Stimulated activated CD4-positive, alpha-beta T cell treated with anti-CD3 and anti-CD28 coated beads, Interleukin-2, amount 100 ng/mL, for 48 hours (primary cell): Measurements from ENCODE around the gene ADAMTS17.

ENCODE experiments used
- DNase-seq, 2 donors: peaks; one replicate each; pipeline ENCODE4 v3.0.0-alpha.2; 2020

Gene ADAMTS17

GRCh38 chr15:100308608-100309007, 33.2 kb downstream of the ADAMTS17 start:
- DNase-seq: no peak

DNA sequence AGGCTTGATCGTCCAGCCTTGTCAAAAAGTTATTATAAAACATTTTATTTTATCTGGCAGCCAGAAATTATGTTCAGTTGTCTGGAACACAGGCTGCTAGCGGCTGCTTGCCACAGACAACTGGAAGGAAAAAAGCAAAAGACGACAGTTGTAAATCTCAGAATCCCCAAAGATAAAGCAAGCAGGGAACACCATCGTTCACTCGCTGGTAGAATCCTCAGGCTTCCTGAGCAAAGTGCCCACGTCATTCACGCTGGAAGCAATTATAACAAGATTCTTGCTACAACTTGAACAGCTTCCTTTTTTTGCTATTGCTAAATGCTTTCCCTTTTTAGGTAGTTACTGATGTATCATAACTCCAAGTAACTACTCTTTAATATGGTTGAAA, 33.6 kb downstream of the ADAMTS17 start:
- DNase-seq: no peak

DNA sequence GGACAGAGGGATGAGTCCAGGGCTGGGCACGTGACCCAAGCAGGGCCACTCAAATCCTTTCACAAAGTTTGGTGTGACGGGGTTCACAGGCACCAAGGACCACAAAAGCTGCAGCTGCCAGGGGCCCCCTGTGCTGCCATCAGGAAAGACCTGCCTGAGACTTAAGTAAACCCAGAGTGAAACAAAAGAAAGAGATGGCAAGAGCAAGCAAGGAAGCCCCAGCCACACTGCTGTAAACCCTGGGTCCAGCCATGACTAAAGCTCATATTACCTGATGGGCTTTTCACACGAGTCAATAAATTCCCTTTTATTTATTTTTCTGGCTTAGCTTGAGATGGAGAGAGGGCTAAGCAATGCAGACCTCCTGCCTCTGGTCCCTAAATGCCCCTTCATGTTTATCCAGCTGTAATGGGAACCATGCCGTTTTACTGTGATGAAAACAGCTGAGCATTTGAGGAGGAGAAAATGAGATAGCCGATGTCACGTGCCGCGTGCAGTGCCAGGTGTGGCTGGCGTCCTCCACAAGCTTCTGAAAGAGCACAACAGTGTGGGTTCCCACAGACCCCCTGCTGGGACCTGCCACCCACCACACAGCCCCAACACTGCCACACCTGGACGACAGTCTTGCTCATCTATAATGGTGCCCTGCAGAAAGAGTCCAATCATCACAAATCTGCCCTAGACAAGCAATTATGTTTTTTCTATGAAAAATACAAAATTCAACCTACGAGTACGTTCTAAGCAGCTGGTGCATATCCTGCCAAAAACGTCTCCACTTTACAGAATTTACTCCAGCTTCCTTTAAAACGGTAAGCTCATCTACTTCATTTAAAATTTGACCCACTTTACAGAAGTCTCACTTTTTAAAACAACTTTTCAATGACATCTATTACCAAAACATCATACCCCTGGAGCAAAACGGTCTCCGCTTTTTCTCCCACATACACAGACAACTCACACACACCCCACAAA, 34.2 kb downstream of the ADAMTS17 start:
- DNase-seq: no peak

DNA sequence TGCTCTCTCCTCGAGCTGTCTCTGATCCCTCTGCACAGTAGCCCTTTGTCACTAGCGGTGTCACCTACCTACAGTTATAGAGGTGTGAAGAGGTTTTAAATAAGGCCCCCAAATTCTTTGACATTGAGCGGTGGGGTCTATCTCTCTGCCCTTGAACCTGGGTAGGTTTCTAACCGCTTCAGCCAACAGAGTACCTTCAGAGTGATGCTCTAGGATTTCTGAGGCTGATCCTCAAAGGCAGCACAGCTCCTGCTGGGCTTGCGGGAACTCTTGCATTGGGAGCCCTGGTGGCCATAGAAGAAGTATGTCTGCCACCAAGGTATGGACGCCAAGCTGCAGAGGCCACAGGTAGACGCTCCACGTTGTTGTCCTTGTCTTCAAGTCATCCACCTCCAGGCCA, 35.7 kb downstream of the ADAMTS17 start:
- no peak for DNase-seq

DNA sequence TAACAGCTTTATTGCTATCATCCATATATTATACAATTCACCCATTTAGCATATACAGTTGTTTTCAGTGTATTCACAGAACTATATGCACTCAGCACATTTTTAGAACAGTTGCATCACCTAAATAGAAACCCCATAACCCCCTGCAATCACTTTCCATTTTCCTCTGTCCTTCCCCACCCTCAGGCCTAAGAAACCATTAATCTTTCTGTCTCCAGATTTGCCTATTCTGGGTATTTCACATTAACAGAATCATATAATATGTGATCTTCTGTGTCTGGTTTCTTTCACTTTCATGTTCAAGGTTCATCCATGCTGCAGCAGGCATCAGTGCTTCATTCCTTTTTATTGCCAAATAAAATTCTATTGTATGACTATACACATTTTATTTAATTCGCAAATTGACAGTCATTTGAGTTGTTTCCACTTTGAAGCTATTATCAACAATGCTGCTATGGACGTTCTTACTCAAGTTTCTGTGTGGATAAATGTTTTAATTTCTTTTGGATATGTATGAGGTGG, 39.8 kb downstream of the ADAMTS17 start:
- DNase-seq: no peak

- DNase-seq: no peak
Measured at GRCh38 chr15:100298257-100298656, 43.5 kb downstream of the ADAMTS17 start.

DNA sequence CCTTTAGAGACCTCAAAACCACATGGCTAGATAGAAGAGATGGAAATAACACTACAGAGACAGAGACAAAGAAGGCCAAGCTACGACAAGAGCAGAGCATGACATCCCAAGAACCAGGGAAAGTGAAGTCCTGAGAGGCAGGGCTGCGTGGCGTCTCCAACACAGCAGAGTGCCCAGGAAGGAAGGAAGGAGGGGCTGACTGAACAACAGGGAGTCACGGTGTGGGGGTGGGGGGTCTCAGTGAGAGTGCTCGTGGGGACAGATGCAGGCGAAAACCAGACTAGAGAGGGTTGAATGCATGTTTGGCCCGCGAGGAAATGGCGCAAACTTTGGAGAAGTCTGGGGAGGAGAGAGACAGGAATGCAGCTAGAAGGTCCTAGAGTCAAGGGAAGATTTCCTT, 44.0 kb downstream of the ADAMTS17 start:
- DNase-seq: no peak

DNA sequence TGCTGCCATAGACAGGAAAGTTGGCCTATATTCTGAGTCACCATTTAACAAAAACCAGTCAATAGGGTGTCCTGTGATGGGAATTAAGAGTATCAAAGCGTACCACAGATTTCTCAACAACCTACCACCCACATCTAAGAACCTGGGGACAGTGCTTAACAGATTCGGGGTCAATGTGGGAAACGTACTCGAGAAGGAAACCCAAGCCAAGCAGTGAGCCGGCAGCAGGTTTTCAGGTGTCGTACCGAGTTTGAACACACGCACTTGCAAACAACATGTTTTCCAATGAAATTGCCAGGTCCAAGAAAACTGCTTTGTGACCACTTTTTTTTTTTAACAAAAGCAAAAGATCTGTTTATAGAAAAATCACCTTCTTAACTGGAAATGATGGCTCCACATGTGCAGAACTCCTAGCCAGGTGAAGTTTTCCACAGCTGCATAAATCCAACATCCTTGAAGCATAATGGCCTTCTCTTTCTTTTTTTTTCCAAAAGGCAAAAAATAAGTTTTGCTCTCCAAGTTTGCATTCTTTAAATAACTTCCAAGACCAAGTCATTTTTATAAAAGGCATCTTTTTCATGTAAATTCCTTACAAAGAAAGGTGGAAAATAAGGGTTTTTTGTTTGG, 45.7 kb downstream of the ADAMTS17 start:
- no peak for DNase-seq

DNA sequence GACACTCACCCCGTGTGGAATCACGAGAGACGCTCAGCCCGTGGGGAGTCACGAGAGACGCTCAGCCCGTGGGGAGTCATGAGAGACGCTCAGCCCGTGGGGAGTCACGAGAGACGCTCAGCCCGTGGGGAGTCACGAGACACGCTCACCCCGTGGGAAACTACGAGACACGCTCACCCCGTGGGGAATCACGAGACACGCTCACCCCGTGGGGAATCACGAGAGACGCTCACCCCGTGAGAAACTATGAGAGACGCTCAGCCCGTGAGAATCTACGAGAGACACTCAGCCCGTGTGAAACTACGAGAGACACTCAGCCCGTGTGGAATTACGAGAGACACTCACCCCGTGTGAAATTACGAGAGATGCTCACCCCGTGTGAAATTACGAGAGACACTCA, 49.8 kb downstream of the ADAMTS17 start:
- no peak for DNase-seq

DNA sequence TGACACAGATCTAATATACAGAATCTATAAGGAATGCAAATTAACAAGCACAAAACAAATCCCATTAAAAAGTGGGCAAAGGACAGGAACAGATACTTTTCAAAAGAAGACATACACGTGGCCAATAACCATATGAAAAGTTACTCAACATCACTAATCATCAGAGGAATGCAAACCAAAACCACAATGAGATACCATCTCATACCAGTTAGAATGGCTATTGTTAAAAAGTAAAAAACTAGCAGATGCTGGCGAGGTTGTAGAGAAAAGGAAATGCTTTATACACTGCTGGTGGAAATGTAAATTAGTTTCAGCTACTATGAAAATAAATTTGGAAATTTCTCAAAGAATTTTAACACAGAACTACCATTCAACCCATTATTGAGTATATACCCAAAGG, 50.7 kb downstream of the ADAMTS17 start:
- no peak for DNase-seq

- DNase-seq: no peak
Measured at GRCh38 chr15:100285641-100286295, 56.0 kb downstream of the ADAMTS17 start.

DNA sequence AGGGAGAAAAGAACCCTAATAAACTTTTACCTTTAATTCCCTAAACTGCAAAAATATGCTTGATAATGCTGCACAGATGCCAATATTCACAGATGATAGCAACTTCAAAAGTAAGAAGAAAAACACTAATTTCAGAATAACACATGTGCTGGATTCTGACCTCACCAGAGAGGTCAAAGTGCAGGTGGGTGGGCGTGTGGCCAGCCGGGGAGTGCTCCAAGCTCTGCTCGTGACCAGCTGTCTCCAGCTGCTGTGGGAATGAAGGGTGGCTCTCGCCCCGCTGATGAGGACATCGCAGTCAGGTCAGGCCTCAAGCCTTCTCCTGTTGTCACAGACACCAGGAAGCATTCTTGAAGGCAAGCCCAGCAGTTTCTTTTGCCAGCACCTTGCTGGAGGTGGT, 57.1 kb downstream of the ADAMTS17 start:
- no peak for DNase-seq

DNA sequence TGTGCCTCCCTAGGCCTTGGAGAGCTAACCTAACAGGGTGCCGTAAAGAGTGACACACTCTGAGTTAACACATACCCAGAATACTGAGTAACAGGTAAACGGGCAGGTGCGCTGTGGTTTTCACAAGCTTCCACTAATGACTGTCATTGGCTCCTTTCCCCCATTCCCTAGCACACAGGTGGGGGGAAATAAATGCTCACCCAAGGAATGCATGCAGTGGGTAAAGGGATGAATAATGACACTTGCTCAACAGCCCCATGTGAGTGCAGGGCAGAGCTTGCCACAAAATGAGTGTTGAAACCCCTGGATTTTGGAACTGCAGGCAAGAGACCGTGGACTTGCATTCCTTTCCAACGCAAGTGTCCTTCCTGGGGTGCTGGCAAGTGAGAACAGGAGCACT, 57.6 kb downstream of the ADAMTS17 start:
- no peak for DNase-seq

DNA sequence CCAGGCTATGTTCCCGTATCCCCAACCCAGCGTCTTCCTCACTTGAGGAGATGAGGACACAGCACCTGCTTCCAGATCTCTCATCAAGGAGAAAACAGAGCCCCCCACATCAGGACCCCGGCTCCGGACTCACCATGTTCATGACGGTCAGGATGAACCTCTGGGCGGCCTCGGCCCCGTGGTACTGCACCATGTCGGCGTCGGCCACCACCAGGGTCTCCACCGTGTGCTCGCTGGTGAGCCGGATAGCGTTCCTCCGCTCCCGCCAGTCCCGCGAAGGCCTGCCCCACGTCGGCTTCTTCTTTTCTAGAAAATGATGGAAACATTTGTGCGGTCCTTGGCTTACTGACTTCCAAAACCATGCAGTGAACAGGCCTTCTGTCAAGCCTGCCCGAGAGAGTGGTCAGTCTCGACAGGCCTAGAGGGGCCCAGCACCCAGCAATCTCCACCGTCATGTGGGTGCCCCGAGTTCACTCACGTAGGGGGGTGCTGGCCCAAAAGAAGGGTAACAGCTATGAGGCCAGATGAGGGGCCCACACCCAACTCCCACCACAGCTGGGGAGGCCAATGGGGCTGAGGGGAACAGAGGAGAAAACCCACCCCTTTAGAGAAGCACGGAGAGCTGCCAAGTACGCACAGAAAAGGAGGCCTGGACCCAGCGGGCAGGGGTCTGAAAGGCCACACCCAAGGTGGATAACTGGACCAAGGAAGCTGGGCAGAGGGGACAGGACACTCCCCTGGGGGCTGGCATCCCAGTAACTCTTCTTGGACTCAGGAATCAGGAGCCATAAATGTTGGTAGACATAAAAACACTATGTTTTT, 60.5 kb downstream of the ADAMTS17 start:
- DNase-seq: no peak

- no peak for DNase-seq
Measured at GRCh38 chr15:100279849-100280248, 61.9 kb downstream of the ADAMTS17 start.

GRCh38 chr15:100279446-100279845, 62.3 kb downstream of the ADAMTS17 start:
- DNase-seq: no peak

DNA sequence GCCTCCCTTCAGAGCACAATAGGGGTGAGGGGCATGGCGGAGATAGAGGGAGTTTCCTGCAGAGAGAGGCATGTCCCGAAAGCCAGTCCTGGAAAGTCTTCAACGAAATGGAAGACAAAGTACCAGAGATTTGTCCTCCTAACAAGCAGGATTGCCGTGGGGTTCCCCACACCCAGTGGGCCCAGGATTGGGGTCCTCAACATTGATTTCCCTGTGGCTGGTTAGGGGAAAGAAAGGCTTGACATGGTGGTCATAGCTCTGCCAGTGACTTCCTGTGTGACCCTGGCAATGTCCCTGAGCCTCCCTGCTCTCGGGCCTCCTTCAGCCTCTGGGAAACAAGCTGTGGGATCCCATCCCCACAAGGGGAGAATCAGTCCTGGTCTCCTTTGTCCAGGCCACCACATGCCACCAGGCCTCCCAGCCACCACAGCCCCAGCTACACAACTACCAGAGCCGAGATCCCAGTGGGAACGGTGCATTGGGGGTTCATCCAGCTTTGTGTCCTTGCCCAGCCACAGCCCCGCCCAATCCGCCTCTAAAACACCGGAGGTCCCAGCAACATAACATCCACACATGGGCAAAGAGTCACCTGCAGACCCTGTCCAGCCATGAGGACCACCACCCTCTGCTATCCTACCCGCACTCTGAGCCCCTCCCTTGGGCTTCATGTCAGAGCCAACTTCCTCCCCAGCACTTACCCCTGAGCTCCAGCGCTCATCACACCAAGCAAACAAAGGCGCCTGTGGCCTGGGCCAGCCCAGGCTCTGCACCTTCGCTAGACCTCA, 63.0 kb downstream of the ADAMTS17 start:
- no peak for DNase-seq

GRCh38 chr15:100277087-100277855, 64.5 kb downstream of the ADAMTS17 start:
- no peak for DNase-seq

DNA sequence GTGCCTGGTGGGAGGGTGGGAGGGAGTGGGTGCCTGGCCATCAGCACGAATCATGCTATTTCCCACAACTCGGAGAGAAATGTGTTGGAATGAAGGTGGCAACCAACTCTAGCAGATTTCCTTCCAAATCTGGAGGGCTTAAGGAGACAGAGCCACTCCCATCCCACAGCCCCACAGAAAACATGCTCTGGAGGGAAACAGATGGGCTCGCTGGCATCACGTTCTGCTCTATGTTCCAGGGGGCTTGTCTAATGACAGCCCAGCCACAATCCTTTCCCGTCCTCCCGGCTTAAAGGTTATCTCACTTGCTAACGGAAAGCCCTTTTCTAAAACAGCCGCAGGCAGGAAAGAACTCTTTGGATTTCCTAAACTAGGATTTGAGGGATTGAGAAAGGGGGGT, 65.3 kb downstream of the ADAMTS17 start:
- DNase-seq: no peak

GRCh38 chr15:100275641-100276040, 66.1 kb downstream of the ADAMTS17 start:
- no peak for DNase-seq

DNA sequence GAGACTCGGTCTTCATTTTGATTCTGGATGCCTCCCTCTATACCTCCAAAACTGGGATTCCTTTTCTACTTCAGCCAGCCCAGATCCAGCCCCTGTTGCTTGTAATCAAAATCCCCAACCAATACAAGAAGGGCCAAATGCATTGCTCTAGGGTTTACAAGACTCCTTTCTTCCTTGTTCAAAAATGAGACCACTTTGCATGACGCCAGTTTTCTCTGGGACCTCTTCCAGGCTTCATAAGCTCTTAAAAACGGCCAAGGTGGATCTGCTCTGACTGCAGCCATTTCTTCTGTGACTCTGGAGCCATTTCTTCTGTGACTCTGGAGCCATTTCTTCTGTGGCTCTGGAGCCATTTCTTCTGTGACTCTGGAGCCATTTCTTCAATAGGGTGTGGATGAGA, 71.9 kb downstream of the ADAMTS17 start:
- no peak for DNase-seq
